HG03060 (cell line): Measurements from ENCODE around the gene MZT2B.
"Not testable (repeated sequence)": the region's sequence is repeated elsewhere in the genome, so short reads cannot be mapped to it uniquely, and the experiment has no call there.

Experiments used
- ATAC-seq: cut with Tn5 transposase; IDR thresholded peaks from one replicate; pipeline ENCODE4 v1.9.1; 2021; ENCODE audit warnings: low read depth, moderate number of reproducible peaks; ENCODE audit not compliant: unreplicated experiment

The MZT2B gene

GRCh38 chr2:130181880-130182682 is at the start of gene MZT2B:
Gene MZT2B, plus strand, starts transcription at chr2:130182262. Its CDS starts 21 bp downstream, at chr2:130182283.
- ATAC-seq: peak; percentile 55

- no peak for ATAC-seq
These were observed 46.1 kb upstream of the MZT2B start for GRCh38 chr2:130135692-130136541.

- not testable (repeated sequence) for ATAC-seq
These were observed 45.5 kb upstream of the MZT2B start for GRCh38 chr2:130136546-130136945.

GRCh38 chr2:130137118-130137517 is 44.9 kb upstream of the MZT2B start:
- ATAC-seq: not testable (repeated sequence)

- not testable (repeated sequence) for ATAC-seq
These were observed 43.7 kb upstream of the MZT2B start for GRCh38 chr2:130138326-130138725.

GRCh38 chr2:130138841-130139251 is 43.2 kb upstream of the MZT2B start:
- not testable (repeated sequence) for ATAC-seq

GRCh38 chr2:130139331-130140280 is 42.5 kb upstream of the MZT2B start:
- ATAC-seq: not testable (repeated sequence)

GRCh38 chr2:130140516-130140915 is 41.5 kb upstream of the MZT2B start:
- not testable (repeated sequence) for ATAC-seq

- not testable (repeated sequence) for ATAC-seq
These were observed 41.1 kb upstream of the MZT2B start for GRCh38 chr2:130141002-130141401.

- ATAC-seq: not testable (repeated sequence)
These were observed 40.3 kb upstream of the MZT2B start for GRCh38 chr2:130141645-130142370.

- not testable (repeated sequence) for ATAC-seq
These were observed 39.4 kb upstream of the MZT2B start for GRCh38 chr2:130142396-130143265.

- ATAC-seq: not testable (repeated sequence)
These were observed 38.6 kb upstream of the MZT2B start for GRCh38 chr2:130143266-130144039.

GRCh38 chr2:130145006-130145414 is 37.1 kb upstream of the MZT2B start, which contains the start of gene CCDC74B:
Gene CCDC74B, minus strand, starts transcription at chr2:130145112. Its CDS starts 116 bp downstream, at chr2:130144996.
- ATAC-seq: peak; percentile 48

GRCh38 chr2:130148515-130148914 is 33.5 kb upstream of the MZT2B start:
- ATAC-seq: not testable (repeated sequence)

GRCh38 chr2:130150181-130151144 is 31.6 kb upstream of the MZT2B start:
- ATAC-seq: no peak

- not testable (repeated sequence) for ATAC-seq
These were observed 30.9 kb upstream of the MZT2B start for GRCh38 chr2:130151145-130151512.
